Left forelimb (tissue), 1 donor: ENCODE measurements around the gene MEN1.
"Not testable (repeated sequence)": the region's sequence is repeated elsewhere in the genome, so short reads cannot be mapped to it uniquely, and the experiment has no call there.

ENCODE experiments used
- DNase-seq: peaks from one replicate; pipeline ENCODE4 v3.0.0-alpha.2; 2018; ENCODE audit warnings: low spot score

Gene MEN1

DNA sequence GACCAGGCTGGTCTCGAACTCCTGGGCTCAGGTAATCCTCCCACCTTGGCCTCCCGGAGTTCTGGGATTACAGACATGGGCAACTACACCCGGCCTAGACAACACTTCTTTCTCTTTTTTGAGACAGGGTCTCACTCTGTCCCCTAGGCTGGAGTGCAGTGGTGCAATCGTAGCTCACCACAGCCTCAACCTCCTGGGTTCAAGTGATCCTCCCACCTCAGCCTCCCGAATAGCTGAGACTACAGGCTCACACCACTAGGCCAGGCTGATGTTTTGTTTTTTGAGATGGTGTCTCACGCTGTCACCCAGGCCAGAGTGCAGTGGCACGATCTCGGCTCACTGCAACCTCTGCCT, 35.4 kb upstream of the MEN1 start:
- DNase-seq = not testable (repeated sequence)

GRCh38 chr11:64845129-64845775, 34.9 kb upstream of the MEN1 start:
- DNase-seq = no peak

DNA sequence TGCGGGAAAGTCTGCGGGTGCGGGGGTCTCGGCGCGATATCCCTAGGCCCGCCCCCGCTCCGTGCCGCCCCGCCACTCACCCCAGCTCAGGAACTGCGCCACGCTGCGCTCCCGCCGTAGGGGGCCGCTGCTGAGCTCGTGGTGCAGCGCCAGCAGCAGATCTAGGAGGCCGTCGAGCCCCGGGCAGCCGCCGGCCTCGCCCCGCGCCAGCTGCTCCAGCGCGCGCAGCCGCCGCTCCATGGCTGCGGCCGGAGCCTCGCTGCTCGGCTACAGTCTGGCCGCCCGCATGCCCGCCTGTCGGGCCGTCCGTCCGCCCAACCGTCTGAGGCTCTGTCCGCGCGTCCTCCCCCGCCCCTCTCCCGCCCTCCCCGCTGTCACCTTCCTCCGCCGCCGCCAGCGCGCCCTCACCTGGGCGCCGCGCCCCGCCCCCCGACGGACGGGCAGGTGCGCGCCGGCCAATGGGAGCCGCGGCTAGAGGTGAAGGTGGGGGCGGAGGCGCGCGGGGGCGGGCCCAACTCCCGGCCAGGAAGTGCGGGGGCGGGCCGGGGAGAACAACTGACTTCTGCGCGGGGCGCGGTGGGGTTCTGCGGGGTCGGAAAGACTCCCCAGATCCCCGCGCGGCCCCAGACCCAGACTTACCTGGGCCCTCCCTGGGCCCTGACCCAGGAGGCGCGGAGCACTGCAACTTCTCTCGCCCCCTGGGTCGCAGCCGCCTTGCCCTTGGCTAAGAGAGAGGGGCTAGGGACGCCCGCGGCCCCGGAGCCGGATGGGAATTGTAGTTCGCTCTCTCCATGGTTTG, 34.2 kb upstream of the MEN1 start, which contains the start of gene CDC42BPG:
Gene CDC42BPG, minus strand, starts transcription at position 324 of the 799 bp plus-strand sequence. Its CDS starts 84 bp downstream, at position 240.
- no peak for DNase-seq

- no peak for DNase-seq
Observed at GRCh38 chr11:64843686-64844329, 33.5 kb upstream of the MEN1 start.

DNA sequence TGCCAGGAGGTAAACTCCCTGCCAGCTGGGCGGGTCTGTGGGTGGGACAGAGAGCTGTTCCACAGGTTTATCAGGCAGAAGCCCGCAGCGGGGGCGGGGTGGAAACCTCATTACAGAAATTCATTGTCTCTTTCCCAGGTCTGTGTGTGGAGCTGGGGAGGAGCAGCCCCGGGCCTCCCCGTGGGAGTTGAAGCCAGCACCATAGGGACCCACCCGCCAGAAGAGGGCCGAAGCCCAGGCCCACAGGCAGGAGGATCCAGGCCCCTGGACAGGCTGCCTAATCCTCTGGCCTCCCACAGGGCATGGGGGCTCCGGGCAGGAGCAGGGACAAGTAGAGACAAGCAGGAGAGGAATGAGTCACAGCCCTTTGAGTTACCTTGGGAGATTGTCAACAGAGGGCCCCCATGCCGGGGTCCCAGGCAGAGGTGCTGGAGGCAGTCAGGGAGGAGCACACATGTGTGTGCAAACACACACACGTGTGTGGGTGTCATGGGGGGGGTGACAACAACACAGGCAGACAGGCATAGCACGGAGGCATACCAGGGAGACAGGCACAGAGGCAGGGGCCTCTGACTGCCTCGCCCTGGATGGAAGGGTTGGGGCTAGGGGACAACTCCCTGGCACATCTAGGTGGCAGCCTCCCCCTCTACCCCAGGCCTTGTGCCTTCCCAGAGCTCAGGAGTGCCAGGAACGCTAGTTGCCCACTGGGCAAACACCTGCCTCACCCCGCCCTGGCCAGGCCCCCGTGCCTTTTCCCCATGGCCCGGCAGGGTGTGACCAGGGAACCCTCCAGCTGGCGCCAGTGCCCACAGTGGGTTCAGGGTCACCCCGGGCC, 32.7 kb upstream of the MEN1 start:
- no peak for DNase-seq

- DNase-seq = no peak
Observed at GRCh38 chr11:64842366-64842759, 32.0 kb upstream of the MEN1 start.

- no peak for DNase-seq
Observed at GRCh38 chr11:64841592-64842365, 31.4 kb upstream of the MEN1 start.

- no peak for DNase-seq
Observed at GRCh38 chr11:64839887-64840782, 29.8 kb upstream of the MEN1 start.

DNA sequence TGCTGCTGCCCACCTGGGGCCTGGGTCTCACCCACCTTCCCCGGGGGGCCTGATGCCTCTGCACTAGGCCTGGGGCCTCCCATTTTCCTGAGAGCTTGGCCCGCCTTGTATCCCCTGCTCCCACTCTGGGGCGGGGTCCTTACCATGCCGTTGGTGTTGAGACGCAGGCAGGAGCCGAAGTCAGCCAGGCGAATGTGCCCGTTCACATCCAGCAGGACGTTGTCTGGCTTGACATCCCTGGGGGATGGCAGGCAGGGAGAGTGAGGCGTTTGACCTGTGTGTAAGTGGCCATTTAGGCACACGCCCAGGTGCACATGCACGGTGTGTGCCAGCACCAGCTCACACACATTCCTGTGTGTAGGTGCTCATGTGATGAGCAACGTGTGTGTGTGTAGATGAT, 29.0 kb upstream of the MEN1 start:
- DNase-seq = no peak

GRCh38 chr11:64838600-64839334, 28.4 kb upstream of the MEN1 start:
- no peak for DNase-seq

- no peak for DNase-seq
Observed at GRCh38 chr11:64837887-64838351, 27.6 kb upstream of the MEN1 start.

DNA sequence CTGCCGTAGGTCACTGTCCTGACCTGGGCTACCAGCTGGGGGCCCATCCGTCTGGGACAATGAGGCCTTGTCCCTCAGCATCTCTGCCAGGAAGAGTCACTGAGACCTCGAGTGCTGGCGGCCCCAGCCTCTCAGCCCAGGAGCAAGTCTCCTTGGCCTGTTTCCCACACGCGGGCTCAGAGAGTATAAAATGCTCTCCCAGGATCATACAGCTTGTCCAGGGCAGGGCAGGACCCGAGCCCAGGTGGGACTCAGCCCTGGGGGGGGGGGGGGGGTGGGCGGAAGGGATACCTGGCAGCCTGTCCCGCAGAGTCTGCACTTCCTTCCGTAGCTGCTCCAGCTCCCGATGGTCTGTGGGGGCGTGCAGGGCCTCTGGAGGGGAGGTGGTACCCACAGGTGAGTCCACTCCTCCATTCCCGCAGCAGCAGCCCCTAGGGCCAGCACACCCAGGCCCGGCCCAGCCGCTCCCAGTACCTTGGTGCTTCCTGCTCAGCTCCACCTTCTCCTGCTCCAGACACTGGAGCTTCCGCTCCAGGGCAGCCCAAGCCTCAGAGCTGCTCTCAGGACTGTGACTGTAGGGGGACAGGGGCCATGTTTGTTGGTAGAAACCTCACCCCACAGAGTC, 26.2 kb upstream of the MEN1 start:
- no peak for DNase-seq

DNA sequence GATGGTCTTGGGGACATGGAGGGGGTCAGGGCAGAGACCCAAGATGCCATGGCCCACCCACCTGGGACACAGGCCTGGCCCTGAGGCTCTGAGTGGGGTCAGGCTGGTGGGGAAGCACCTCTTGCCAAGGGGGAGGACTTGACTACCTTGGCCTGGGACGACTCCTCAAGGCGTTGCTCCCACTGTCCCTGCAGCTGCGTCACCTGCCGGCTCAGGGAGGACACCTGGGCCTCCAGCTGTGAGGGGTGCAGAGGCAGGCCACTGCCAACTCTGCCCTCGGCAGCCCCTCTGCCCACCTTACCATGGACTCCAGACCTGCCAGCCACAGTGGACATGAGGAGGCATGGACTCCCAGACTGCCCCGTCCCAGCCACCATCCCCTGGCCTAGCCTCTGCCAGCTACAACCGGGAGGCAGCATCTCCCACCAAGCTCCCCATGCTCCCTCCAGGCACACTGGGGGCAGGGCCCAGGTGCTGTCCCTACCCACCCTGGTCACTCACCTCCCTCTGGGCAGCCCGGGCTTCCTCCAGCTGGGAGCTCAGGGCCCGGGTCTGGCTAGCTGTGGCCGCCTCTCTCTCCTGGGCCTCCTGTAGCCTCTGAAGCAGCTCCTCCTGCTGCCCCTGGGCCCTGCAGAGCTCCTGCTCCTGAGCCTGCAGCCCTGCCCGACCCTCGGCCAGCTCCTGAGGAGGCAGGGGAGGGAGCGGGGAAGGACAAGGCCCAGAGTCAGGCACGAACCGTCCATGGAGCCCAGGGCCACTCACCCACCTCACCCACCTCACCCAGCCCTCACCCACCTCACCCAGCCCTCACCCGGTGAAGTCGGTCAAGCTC, 25.5 kb upstream of the MEN1 start:
- DNase-seq = no peak

DNA sequence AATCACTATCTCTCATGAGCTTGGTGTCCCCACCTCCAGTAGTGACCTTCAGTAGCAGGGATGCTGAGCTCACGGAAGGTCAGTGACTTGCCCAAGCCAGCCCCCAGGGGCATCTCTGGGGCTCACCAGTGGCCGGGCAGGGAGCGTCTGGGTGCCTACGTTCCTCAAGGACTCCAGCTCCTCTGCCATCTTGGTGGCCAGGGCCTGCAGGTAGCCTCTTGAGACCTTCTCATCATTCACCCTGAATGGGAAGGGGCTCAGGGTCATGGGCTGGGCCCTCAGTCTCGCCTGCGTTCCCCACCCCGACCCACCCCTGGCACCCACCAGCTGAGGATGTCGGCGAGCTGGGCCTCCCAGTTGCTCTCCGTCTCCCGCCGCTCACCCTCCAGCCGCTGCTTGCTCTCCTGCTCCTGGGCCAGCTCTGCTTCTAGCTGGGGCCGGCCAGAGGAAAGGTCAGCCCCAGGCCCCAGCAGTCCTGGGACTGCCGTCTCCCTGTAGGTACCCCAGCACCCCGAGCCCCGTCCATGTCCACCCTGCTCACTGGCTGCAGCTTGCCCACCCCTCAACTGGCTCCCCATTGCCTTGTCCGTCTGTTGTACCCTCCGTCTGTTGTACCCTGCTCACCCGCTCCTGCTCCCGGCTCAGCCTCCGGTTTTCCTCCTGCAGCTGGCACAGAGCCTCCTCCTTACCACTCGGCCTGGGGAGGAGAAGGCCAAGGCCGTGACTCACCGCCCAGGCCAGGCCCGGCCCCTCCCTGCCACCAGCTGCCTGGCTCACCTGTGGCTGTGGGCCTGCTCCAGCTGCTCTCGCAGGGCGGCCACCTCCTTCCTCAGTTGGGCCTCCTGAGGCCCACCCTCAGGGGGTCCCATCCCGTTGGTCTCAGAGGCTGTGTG, 24.6 kb upstream of the MEN1 start:
- no peak for DNase-seq

DNA sequence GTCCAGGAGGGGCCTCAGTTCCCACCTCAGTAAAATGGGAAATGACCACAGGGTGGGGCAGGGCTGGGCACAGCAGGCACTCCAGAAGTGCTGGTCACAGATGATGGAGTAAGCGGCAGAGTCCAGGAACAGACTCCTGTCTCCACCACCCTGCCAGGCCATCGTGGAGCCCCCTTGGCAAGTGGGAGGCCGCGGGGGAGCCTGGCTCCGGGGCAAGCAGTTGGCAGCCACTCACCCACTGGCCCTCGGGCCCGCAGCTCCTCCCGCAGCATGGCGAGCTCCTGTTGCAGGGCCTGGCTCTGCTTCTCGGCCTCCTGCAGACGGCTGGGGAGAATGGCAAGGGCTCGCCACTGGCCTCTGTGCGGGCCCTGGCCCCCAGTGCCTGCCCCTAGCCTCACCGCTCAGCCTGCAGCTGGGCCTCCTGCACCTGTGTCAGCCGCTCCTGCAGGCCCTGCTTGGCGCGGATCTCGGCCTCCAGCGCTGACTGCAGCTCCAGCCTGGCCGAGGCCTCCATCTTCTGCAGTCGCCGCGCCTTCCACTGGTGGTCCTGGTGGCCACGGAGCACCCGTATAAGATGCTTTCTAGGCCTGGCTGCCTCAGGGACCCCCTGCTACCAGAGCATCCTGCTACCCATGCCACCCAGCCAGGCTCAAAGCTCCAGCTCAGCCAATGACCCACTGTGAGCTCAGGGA, 23.8 kb upstream of the MEN1 start:
- DNase-seq = no peak

DNA sequence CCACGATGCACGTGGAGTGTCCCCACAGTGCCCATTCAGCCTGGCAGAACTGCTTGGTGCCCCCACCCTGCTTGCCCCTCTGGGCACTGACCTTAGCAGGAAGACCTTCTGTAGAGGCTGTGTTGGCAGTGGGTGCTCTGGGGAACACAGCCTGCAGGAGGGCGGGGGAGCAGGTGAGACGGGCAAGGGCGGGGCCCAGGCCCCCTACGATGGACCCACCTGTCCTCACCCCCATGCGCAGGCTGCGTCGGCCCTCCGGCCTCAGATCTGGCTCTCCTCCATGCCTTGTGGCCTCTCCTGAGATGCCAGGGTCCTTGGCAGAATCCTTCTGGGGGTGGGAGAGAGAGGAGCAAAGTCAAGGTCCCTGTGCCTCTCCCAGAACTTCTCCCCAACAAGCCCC, 23.2 kb upstream of the MEN1 start:
- DNase-seq = no peak

DNA sequence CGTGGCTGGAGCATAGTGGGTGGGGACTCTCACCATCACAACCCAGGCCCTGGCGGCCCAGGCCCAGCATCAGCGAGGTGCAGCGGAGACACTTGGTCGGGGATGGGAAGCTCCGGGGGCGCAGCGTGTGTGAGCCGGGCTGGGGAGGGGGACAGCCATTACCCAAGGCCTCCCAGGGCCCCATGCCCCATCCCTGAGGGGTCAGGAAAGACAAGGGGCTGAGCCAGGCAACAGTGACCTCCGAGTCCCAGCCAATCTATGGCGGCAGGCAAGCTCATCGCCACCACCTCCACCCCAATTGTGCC, 22.8 kb upstream of the MEN1 start:
- DNase-seq = no peak
